K562 (cell line): ENCODE results near the gene LY6G6F. TPM values are rescaled to one million over a fixed set of nuclear protein-coding genes. Genes with fewer than 3 reads are reported as not detected.
A peak's percentile ranks its signal among the peaks of the same experiment; 100 is the strongest.

Experiments
- ATAC-seq: fragments of 200-7000 bp; cut with Tn5 transposase; 3 replicates; pipeline ENCODE4 v1.9.1; 2020; ENCODE audit warnings: moderate library complexity
- BruUV-seq: library from RNA; stranded (reverse); fragments of 400-500 nt; replicated peaks from 2 replicates; lab custom pipeline; 2021; lab: Mats Ljungman, UMichigan
- CTCF ChIA-PET: fragments of 300-600 bp; formaldehyde crosslinking; extraction: SDS; loops from one replicate; lab custom pipeline; 2021; ENCODE audit warnings: low intra/inter-chr PET ratio; lab: Yijun Ruan, JAX
- POLR2A ChIA-PET: fragments of 300-600, 350-650 bp; sonication (Branson Sonifier 250); formaldehyde crosslinking; extraction: SDS; loops from one replicate; lab custom pipeline; 2021; ENCODE audit warnings: antibody characterized with exemption, inconsistent platforms; lab: Yijun Ruan, JAX
- DNase-seq, 4 experiments: peaks; one replicate each; pipeline versions ENCODE4 v3.0.0 to v3.0.0-alpha.2; 2011 to 2018; ENCODE audit warnings: low spot score in 3 of 4, mixed read lengths in 3 of 4; ENCODE audit errors: extremely low read depth in 1 of 4
- FAIRE-seq: peaks from 2 replicates; lab custom pipeline; 2011; peaks lifted over from hg19 to GRCh38; lab: Jason Lieb, UNC
- H2AFZ ChIP-seq: 2 replicates; pipeline ENCODE4 v1.6.0; 2011; ENCODE audit warnings: low read depth, low read length, control low read depth, inconsistent platforms
- H3K27ac ChIP-seq: fragments of 200-600 bp; 3 replicates; pipeline ENCODE4 v1.8.0; 2011; ENCODE audit warnings: low read depth, mild to moderate bottlenecking, control low read depth, inconsistent platforms, low read length, moderate library complexity, mixed read lengths; ENCODE audit errors: extremely low read depth
- H3K27me3 ChIP-seq, 2 experiments: fragments of 300-600 bp in 1 of 2; 2 replicates in 1 of 2; 3 replicates in 1 of 2; pipeline versions ENCODE4 v1.6.0 to v1.8.0; 2011; ENCODE audit warnings: inconsistent platforms in 2 of 2, low read length in 2 of 2, mild to moderate bottlenecking in 1 of 2, mixed read lengths in 1 of 2, moderate library complexity in 1 of 2; ENCODE audit not compliant: control insufficient read depth in 2 of 2, insufficient read depth in 2 of 2
- H3K36me3 ChIP-seq: fragments of 300-600 bp; 3 replicates; pipeline ENCODE4 v1.8.0; 2011; ENCODE audit warnings: mild to moderate bottlenecking, low read length, inconsistent platforms; ENCODE audit not compliant: control insufficient read depth, insufficient read depth
- H3K4me1 ChIP-seq, 2 experiments: fragments of 200-600 bp in 1 of 2; replicated peaks in 1 of 2; 2 replicates in 1 of 2; 3 replicates in 1 of 2; pipeline versions ENCODE4 v1.5.1 to v1.8.0; 2011; ENCODE audit warnings: inconsistent platforms in 2 of 2, low read length in 2 of 2, mild to moderate bottlenecking in 1 of 2, mixed read lengths in 1 of 2, moderate library complexity in 1 of 2; ENCODE audit not compliant: control insufficient read depth in 2 of 2, insufficient read depth in 2 of 2
- H3K4me2 ChIP-seq: 2 replicates; pipeline ENCODE4 v1.6.1; 2011; ENCODE audit warnings: low read length, control low read depth, inconsistent platforms, mixed read lengths; ENCODE audit not compliant: insufficient read depth
- H3K4me3 ChIP-seq: fragments of 200-600 bp; sonication (generic), shearing (Covaris generic); 2 replicates; pipeline ENCODE4 v1.5.1; 2016; ENCODE audit warnings: control low read depth, inconsistent platforms
- H3K79me2 ChIP-seq: fragments of 200-600 bp; 3 replicates; pipeline ENCODE4 v1.8.0; 2011; ENCODE audit warnings: low read length, inconsistent platforms; ENCODE audit not compliant: control insufficient read depth, insufficient read depth
- H3K9ac ChIP-seq, 2 experiments: 2 replicates each; pipeline versions ENCODE4 v1.6.0 to v1.6.1; 2011; ENCODE audit warnings: low read depth in 2 of 2, low read length in 2 of 2, control low read depth in 1 of 2, inconsistent platforms in 1 of 2, mild to moderate bottlenecking in 1 of 2, mixed read lengths in 1 of 2; ENCODE audit not compliant: insufficient read depth in 1 of 2
- H3K9me1 ChIP-seq: one replicate; pipeline ENCODE4 v1.6.0; 2011; ENCODE audit warnings: inconsistent platforms, mild to moderate bottlenecking, low read length, moderate library complexity; ENCODE audit not compliant: control insufficient read depth, insufficient read depth
- H3K9me3 ChIP-seq: replicated peaks from 2 replicates; pipeline ENCODE4 v1.5.1; 2011; ENCODE audit warnings: low read depth, low read length, inconsistent platforms; ENCODE audit not compliant: control insufficient read depth, insufficient read depth
- H4K20me1 ChIP-seq: replicated peaks from 2 replicates; pipeline ENCODE4 v1.6.1; 2011; ENCODE audit warnings: low read length, inconsistent platforms, mixed read lengths; ENCODE audit not compliant: control insufficient read depth, insufficient read depth
- ATF4 ChIP-seq: fragments of 450-650 bp; formaldehyde crosslinking; IDR thresholded peaks from 2 replicates; pipeline ENCODE4 v1.4.0; 2022; ENCODE audit warnings: mild to moderate bottlenecking, moderate library complexity
- ETS2 ChIP-seq: IDR thresholded peaks from 2 replicates; pipeline ENCODE4 v1.6.1; 2016; ENCODE audit warnings: borderline replicate concordance, missing genetic modification characterization, mild to moderate bottlenecking, moderate library complexity, missing compliant biosample characterization; ENCODE audit not compliant: poor library complexity, severe bottlenecking
- GABPB2 ChIP-seq: fragments of 250-450 bp; sonication (Bioruptor Pico); conservative IDR thresholded peaks from 2 replicates; pipeline ENCODE4 v1.5.1; 2021; ENCODE audit warnings: mild to moderate bottlenecking
- HOXB6 ChIP-seq: fragments of 250-450 bp; sonication (Bioruptor Pico); IDR thresholded peaks from 2 replicates; pipeline ENCODE4 v1.5.1; 2022; ENCODE audit warnings: mild to moderate bottlenecking, borderline replicate concordance
- PCBP2 ChIP-seq: fragments of 200-400 bp; formaldehyde crosslinking; IDR thresholded peaks from 2 replicates; pipeline ENCODE4 v1.6.1; 2018; ENCODE audit warnings: low read length, low read depth, mild to moderate bottlenecking, moderate library complexity; ENCODE audit not compliant: poor library complexity, severe bottlenecking
- PML ChIP-seq: IDR thresholded peaks from 2 replicates; pipeline ENCODE4 v1.6.1; 2012; ENCODE audit warnings: low read length, inconsistent platforms
- SAP30 ChIP-seq: fragments of 200-600 bp; sonication (generic); IDR thresholded peaks from 2 replicates; pipeline ENCODE4 v1.6.1; 2012; ENCODE audit warnings: borderline replicate concordance, low read depth, mild to moderate bottlenecking, moderate library complexity, low read length, control low read depth, inconsistent platforms; ENCODE audit not compliant: insufficient read depth, poor library complexity, severe bottlenecking
- TFAM ChIP-seq: fragments of 250-450 bp; sonication (Bioruptor Pico); conservative IDR thresholded peaks from 2 replicates; pipeline ENCODE4 v1.5.0; 2021; ENCODE audit warnings: mild to moderate bottlenecking, moderate library complexity
- ZEB2 ChIP-seq: fragments of 450-650 bp; IDR thresholded peaks from 2 replicates; pipeline ENCODE4 v1.6.1; 2016
- WGBS: fragments of 100-300 bp; shearing (Covaris generic); methylation state at CpG from one replicate; pipeline ENCODE4 v1.1.6; 2016; ENCODE audit warnings: low coverage, mixed read lengths; ENCODE audit not compliant: insufficient coverage; ENCODE audit errors: missing lambda C conversion rate; 5-methylcytosine and 5-hydroxymethylcytosine counted together
- in situ Hi-C: fragments of 300-500 bp; cut with MboI; formaldehyde crosslinking; loops from 4 replicates; pipeline ENCODE4 v1.15.0; 2018; ENCODE audit warnings: inconsistent platforms, mixed read lengths
- intact Hi-C: fragments of 100-400 bp; cut with micrococcal nuclease; formaldehyde crosslinking; loops from 2 replicates; pipeline ENCODE4 v1.14.2; 2022
- polyA plus RNA-seq, 8 experiments: library from polyadenylated mRNA; depleted of rRNA in 4 of 8; stranded (reverse) in 5 of 8; unstranded in 3 of 8; fragments of >200 nt; fragmentation: Nextera tagmentation in 2 of 8; fragmentation: Illumina TruSeq in 1 of 8; extraction: Ambion mirVana in 2 of 8; extraction: Trizol in 1 of 8; gene quantifications; 2 replicates each; pipeline versions ENCODE4 v1.2.1 to v1.2.3, GENCODE V29; 2011 to 2014; ENCODE audit warnings: inconsistent platforms in 1 of 8, missing spikeins in 1 of 8
- total RNA-seq, 7 experiments: library from RNA; depleted of rRNA in 6 of 7; stranded (reverse); fragments of >200 nt in 6 of 7; fragmentation: Illumina TruSeq in 2 of 7; extraction: Trizol in 2 of 7; gene quantifications; 2 replicates each; pipeline versions ENCODE4 v1.2.1 to v1.2.3, GENCODE V29; 2011 to 2021; ENCODE audit warnings: low replicate concordance in 1 of 7
- TF ChIP-seq, protein P1 (sequence below): fragments of 250-450 bp; sonication (Bioruptor Pico); IDR thresholded peaks from 2 replicates; pipeline ENCODE4 v1.5.0; 2021
- TF ChIP-seq, protein P2 (sequence below): fragments of 250-450 bp; sonication (Bioruptor Pico); IDR thresholded peaks from 2 replicates; pipeline ENCODE4 v1.9.0; 2021; ENCODE audit warnings: mild to moderate bottlenecking
- TF ChIP-seq, protein P3 (sequence below): fragments of 450-650 bp; IDR thresholded peaks from 2 replicates; pipeline ENCODE4 v1.6.1; 2016
- TF ChIP-seq, protein P4 (sequence below): fragments of 450-650 bp; IDR thresholded peaks from 2 replicates; pipeline ENCODE4 v1.6.1; 2016; ENCODE audit warnings: missing biosample characterization, missing genetic modification characterization
- TF ChIP-seq, protein P5 (sequence below): sonication (generic); formaldehyde crosslinking; IDR thresholded peaks from 2 replicates; pipeline ENCODE4 v1.8.0; 2022; ENCODE audit warnings: missing genetic modification reagents, mild to moderate bottlenecking, moderate library complexity, borderline replicate concordance

LY6G6F gene
- total and polyA plus RNA-seq, 9 of the 15 experiments (the other 6 are each of a cell fraction or from before 2014, with no cell fraction given), result 0.14 to 0.50 (median 0.28) TPM; not detected in 2

GRCh38 chr6:31737991-31738979, 31.6 kb downstream of the LY6G6F start:
- Histone ChIP-seq H2AFZ (peak overlapping the region; percentile 73), H3K4me1 (peaks cover 53 to 64% of the 10 kb centered on the region in 2 experiments), H3K9me3 (no peaks in the 10 kb centered on the region), H3K79me2 (peaks cover 85% of the 10 kb centered on the region), H3K4me2 (peak overlapping the region; percentile 85), H3K36me3 (peaks cover 50% of the 10 kb centered on the region), H3K27me3 (no peaks in the 10 kb centered on the region), H3K9ac (peak overlapping the region; percentile 86 to 99; a peak in 3 of 4 replicates), H3K4me3 (peak overlapping the region; percentile 28), H3K27ac (peak overlapping the region; percentile 95), H4K20me1 (peaks cover 24% of the 10 kb centered on the region), H3K9me1 (no peaks in the 10 kb centered on the region)
- intact Hi-C loops, result loop anchor here (1.0 to 10.0 kb wide), 5 partner anchors 58 to 391 kb away; partner anchors contain the start of genes ATF6B, DXO and HSPA1B
- 4% methylated on average over 6 of the region's 6 CpGs for WGBS
- DNase-seq (peak; percentile 72 to 98 (median 83)), FAIRE-seq (peak; percentile 99), ATAC-seq (peak; percentile 42)
- POLR2A ChIA-PET, result interaction anchor here (0.6 to 13.1 kb wide), 37 partner anchors 12 to 1234 kb away, joined by 3 to 236 read pairs (median 5); partner anchors contain the start of genes ABHD16A, BAG6, C6orf47 and CSNK2B
- in situ Hi-C loops, result no loop called here
- CTCF ChIA-PET, result no interaction called here
- TSS peak; percentile 33 for BruUV-seq
- TF ChIP-seq PCBP2 (no peak), ZEB2 (no peak), GABPB2 (CRISPR knock-in tag) (no peak), PML (peak; percentile 82), TFAM (CRISPR knock-in tag) (no peak), ETS2 (no peak), SAP30 (no peak), ATF4 (CRISPR knock-in tag) (peak; percentile 25), HOXB6 (no peak)
- TF ChIP-seq, protein P1, sequence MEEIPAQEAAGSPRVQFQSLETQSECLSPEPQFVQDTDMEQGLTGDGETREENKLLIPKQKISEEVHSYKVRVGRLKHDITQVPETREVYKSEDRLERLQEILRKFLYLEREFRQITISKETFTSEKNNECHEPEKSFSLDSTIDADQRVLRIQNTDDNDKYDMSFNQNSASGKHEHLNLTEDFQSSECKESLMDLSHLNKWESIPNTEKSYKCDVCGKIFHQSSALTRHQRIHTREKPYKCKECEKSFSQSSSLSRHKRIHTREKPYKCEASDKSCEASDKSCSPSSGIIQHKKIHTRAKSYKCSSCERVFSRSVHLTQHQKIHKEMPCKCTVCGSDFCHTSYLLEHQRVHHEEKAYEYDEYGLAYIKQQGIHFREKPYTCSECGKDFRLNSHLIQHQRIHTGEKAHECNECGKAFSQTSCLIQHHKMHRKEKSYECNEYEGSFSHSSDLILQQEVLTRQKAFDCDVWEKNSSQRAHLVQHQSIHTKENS (CRISPR knock-in tag), result no peak
- TF ChIP-seq, protein P2, sequence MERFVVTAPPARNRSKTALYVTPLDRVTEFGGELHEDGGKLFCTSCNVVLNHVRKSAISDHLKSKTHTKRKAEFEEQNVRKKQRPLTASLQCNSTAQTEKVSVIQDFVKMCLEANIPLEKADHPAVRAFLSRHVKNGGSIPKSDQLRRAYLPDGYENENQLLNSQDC (CRISPR knock-in tag), result peak; percentile 22
- TF ChIP-seq, protein P3, sequence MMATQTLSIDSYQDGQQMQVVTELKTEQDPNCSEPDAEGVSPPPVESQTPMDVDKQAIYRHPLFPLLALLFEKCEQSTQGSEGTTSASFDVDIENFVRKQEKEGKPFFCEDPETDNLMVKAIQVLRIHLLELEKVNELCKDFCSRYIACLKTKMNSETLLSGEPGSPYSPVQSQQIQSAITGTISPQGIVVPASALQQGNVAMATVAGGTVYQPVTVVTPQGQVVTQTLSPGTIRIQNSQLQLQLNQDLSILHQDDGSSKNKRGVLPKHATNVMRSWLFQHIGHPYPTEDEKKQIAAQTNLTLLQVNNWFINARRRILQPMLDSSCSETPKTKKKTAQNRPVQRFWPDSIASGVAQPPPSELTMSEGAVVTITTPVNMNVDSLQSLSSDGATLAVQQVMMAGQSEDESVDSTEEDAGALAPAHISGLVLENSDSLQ, result no peak
- TF ChIP-seq, protein P4, sequence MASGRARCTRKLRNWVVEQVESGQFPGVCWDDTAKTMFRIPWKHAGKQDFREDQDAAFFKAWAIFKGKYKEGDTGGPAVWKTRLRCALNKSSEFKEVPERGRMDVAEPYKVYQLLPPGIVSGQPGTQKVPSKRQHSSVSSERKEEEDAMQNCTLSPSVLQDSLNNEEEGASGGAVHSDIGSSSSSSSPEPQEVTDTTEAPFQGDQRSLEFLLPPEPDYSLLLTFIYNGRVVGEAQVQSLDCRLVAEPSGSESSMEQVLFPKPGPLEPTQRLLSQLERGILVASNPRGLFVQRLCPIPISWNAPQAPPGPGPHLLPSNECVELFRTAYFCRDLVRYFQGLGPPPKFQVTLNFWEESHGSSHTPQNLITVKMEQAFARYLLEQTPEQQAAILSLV (tag), result no peak
- TF ChIP-seq, protein P5, sequence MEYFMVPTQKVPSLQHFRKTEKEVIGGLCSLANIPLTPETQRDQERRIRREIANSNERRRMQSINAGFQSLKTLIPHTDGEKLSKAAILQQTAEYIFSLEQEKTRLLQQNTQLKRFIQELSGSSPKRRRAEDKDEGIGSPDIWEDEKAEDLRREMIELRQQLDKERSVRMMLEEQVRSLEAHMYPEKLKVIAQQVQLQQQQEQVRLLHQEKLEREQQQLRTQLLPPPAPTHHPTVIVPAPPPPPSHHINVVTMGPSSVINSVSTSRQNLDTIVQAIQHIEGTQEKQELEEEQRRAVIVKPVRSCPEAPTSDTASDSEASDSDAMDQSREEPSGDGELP, result no peak
